MM.1S (cell line): ENCODE measurements around the gene KHNYN.

ENCODE experiments used
- CTCF ChIP-seq: fragments of 300-600 bp; sonication (generic); IDR thresholded peaks from 2 replicates; pipeline ENCODE4 v1.5.1; 2016; ENCODE audit warnings: antibody characterized with exemption, low read length, mixed read lengths
- EZH2 ChIP-seq: fragments of 300-600 bp; sonication (generic); optimal IDR thresholded peaks from 2 replicates; pipeline ENCODE3; 2017; ENCODE audit warnings: low read depth, mild to moderate bottlenecking, antibody characterized with exemption, low read length, mixed read lengths
- EZH2phosphoT487 ChIP-seq: fragments of 300-600 bp; sonication (generic); IDR thresholded peaks from 2 replicates; pipeline ENCODE4 v1.6.1; 2018; ENCODE audit warnings: antibody characterized with exemption, low read length

GRCh38 chr14:24403294-24403998, 26.3 kb upstream of the KHNYN start:
- TF ChIP-seq CTCF (no peak), EZH2phosphoT487 (no peak), EZH2 (no peak)
